Fibroblast of skin of abdomen (primary cell): ENCODE data around the gene MTTP.

ENCODE experiments used
- DNase-seq: peaks from one replicate; pipeline ENCODE4 v3.0.0-alpha.2; 2013

MTTP gene

GRCh38 chr4:99593781-99594641, 19.4 kb downstream of the MTTP start:
- DNase-seq, result no peak

GRCh38 chr4:99594818-99595217, 20.2 kb downstream of the MTTP start:
- no peak for DNase-seq

- no peak for DNase-seq
Measured at GRCh38 chr4:99606716-99607115, 32.1 kb downstream of the MTTP start.

- DNase-seq, result no peak
Measured at GRCh38 chr4:99608417-99608816, 33.8 kb downstream of the MTTP start.

- no peak for DNase-seq
Measured at GRCh38 chr4:99610605-99611175, 36.1 kb downstream of the MTTP start.

GRCh38 chr4:99612281-99612680, 37.7 kb downstream of the MTTP start:
- DNase-seq, result no peak

- DNase-seq, result no peak
Measured at GRCh38 chr4:99612704-99613103, 38.1 kb downstream of the MTTP start.

GRCh38 chr4:99614491-99614890, 39.9 kb downstream of the MTTP start:
- DNase-seq, result no peak

- DNase-seq, result no peak
Measured at GRCh38 chr4:99615170-99615820, 40.7 kb downstream of the MTTP start.

- no peak for DNase-seq
Measured at GRCh38 chr4:99617374-99617773, 42.8 kb downstream of the MTTP start.

GRCh38 chr4:99622341-99622740, 47.7 kb downstream of the MTTP start:
- no peak for DNase-seq

- no peak for DNase-seq
Measured at GRCh38 chr4:99624141-99624719, 49.6 kb downstream of the MTTP start.

- no peak for DNase-seq
Measured at GRCh38 chr4:99625369-99625768, 50.7 kb downstream of the MTTP start.

GRCh38 chr4:99628040-99628439, 53.4 kb downstream of the MTTP start:
- DNase-seq, result no peak

- DNase-seq, result no peak
Measured at GRCh38 chr4:99629962-99630554, 55.4 kb downstream of the MTTP start.

GRCh38 chr4:99630857-99631360, 56.3 kb downstream of the MTTP start:
- DNase-seq, result no peak

- no peak for DNase-seq
Measured at GRCh38 chr4:99633772-99634171, 59.1 kb downstream of the MTTP start.

GRCh38 chr4:99634742-99635360, 60.2 kb downstream of the MTTP start:
- DNase-seq, result no peak

- DNase-seq, result no peak
Measured at GRCh38 chr4:99635601-99636000, 61.0 kb downstream of the MTTP start.

GRCh38 chr4:99636422-99636821, 61.8 kb downstream of the MTTP start:
- no peak for DNase-seq

GRCh38 chr4:99637174-99637573, 62.5 kb downstream of the MTTP start:
- no peak for DNase-seq

- DNase-seq, result no peak
Measured at GRCh38 chr4:99640676-99641075, 66.1 kb downstream of the MTTP start.
